Measurements from ENCODE around the gene CALD1. TPM values are rescaled to one million over a fixed set of nuclear protein-coding genes. Genes with fewer than 3 reads are reported as not detected.
A peak's percentile ranks its signal among the peaks of the same experiment; 100 is the strongest.

CALD1 gene
- polyA plus RNA-seq, 4 donors: 3.4 to 70.8 (median 45.3) TPM

DNA sequence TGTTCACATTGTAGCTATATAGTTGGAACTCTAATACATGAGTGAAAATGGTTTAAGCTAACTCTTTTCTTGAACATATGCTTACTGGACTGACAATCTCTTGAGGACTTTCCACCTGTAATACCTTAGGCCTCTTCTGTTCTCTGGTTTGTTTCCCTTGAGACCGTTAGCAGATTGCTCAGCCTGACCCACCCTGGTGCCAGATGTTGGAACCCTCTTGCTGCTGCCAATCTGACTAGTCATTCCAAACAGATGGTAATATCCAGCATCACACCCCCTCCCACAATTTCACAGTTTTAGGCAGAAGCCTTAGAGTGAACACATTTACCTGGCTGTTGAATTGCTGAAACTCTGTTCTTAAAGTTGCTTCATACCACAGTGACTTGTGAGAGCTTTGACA, 18.7 kb downstream of the CALD1 start:
- WGBS, 3 donors: 42 to 71% (median 43%) methylated on average over 1 of the region's 1 CpG
- Histone ChIP-seq H3K36me3 (ENCODE audit: control insufficient read depth in 3 of 3, insufficient read depth in 2 of 3, low read depth in 1 of 3, low read length in 3 of 3) (no peaks in the 10 kb centered on the region), H3K4me3 (ENCODE audit: low read depth in 1 of 3, low read length in 3 of 3) (no peak overlapping the region), H3K27ac (ENCODE audit: low read depth in 1 of 3, low read length in 2 of 3) (no peak overlapping the region), H3K4me1 (ENCODE audit: control insufficient read depth in 3 of 3, insufficient read depth in 2 of 3, low read depth in 1 of 3, low read length in 2 of 3) (no peaks in the 10 kb centered on the region), H3K27me3 (ENCODE audit: control insufficient read depth in 3 of 3, insufficient read depth in 3 of 3, low read length in 3 of 3) (no peaks in the 10 kb centered on the region), H3K9me3 (ENCODE audit: control insufficient read depth in 2 of 2, insufficient read depth in 1 of 2, low read depth in 1 of 2, low read length in 1 of 2) (no peaks in the 10 kb centered on the region)
- DNase-seq: no peak
- no peak for FAIRE-seq

DNA sequence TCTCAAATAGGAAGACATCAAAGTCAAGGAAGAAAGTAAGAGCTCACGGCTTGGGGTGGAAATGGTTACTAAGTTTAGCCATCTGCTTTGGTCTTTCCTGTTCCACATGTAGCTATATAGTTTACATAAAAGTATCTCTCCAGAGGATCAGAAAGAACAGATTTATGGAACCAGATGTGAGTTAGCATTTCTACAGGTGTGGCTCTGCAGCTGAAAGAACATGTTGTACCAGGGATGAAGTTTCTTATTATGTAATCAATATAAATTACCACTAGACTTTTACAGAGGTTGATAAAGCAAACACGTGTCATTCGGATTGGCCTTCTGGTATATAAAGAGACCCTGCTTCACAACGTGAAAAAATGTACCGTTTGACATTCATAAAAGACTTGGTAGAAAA, 19.9 kb downstream of the CALD1 start:
- no peaks in the 10 kb centered on the region for H3K27me3 ChIP-seq (ENCODE audit: control insufficient read depth in 3 of 3, insufficient read depth in 3 of 3, low read length in 3 of 3)
- no peaks in the 10 kb centered on the region for H3K4me1 ChIP-seq (ENCODE audit: control insufficient read depth in 3 of 3, insufficient read depth in 2 of 3, low read depth in 1 of 3, low read length in 2 of 3)
- H3K27ac ChIP-seq (ENCODE audit: low read depth in 1 of 3, low read length in 2 of 3): no peak overlapping the region
- DNase-seq (no peak), FAIRE-seq (no peak)
- WGBS, 3 donors: 48 to 57% (median 55%) methylated on average over 5 of the region's 5 CpGs
- H3K36me3 ChIP-seq (ENCODE audit: control insufficient read depth in 3 of 3, insufficient read depth in 2 of 3, low read depth in 1 of 3, low read length in 3 of 3): no peaks in the 10 kb centered on the region
- H3K9me3 ChIP-seq (ENCODE audit: control insufficient read depth in 2 of 2, insufficient read depth in 1 of 2, low read depth in 1 of 2, low read length in 1 of 2): no peaks in the 10 kb centered on the region
- H3K4me3 ChIP-seq (ENCODE audit: low read depth in 1 of 3, low read length in 3 of 3): no peak overlapping the region

DNA sequence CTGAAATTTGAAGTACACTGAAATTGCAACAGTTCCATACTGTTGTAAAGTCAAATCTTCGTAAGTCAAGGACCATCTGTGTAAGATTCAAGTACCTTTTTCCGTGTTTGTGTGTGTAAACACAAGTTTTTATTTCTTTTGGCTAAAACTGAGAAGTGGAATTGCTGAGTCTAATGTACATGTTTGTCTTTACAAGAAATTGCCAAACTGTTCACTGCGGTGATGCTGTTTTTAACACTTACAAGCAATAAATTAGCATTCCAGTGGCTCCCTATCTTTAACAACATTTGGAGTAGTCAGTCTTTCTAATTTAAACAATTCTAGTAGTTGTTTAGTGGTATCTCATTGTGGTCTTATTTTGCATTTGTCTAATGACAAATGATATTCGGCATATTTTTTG, 23.3 kb downstream of the CALD1 start:
- Histone ChIP-seq H3K4me1 (ENCODE audit: control insufficient read depth in 3 of 3, insufficient read depth in 2 of 3, low read depth in 1 of 3, low read length in 2 of 3) (no peaks in the 10 kb centered on the region), H3K9me3 (ENCODE audit: control insufficient read depth in 2 of 2, insufficient read depth in 1 of 2, low read depth in 1 of 2, low read length in 1 of 2) (peaks cover 0 to 3% of the 10 kb centered on the region in 2 donors), H3K27me3 (ENCODE audit: control insufficient read depth in 3 of 3, insufficient read depth in 3 of 3, low read length in 3 of 3) (no peaks in the 10 kb centered on the region), H3K27ac (ENCODE audit: low read depth in 1 of 3, low read length in 2 of 3) (no peak overlapping the region), H3K36me3 (ENCODE audit: control insufficient read depth in 3 of 3, insufficient read depth in 2 of 3, low read depth in 1 of 3, low read length in 3 of 3) (no peaks in the 10 kb centered on the region), H3K4me3 (ENCODE audit: low read depth in 1 of 3, low read length in 3 of 3) (no peak overlapping the region)
- WGBS, 3 donors: 83 to 91% (median 88%) methylated on average over 4 of the region's 4 CpGs
- no peak for DNase-seq
- no peak for FAIRE-seq

DNA sequence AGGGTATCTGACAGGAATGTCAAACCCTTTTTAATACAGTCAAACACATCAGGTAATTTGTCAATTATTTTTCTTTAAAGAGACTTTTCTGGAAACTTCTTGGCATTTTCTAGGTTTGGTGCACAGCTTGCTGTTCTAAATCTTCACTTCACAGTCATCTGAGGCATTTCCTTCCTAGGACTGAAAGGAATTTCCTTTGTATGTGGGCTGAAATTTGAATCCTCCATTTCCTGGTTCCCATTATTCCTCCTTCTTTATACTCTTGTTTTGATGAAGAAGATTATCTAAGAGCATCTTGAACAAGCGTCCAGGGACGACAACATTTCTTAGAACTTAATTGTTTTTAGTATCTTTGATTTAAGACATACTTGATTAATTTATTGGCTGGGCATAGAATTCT, 24.9 kb downstream of the CALD1 start:
- DNase-seq (no peak), FAIRE-seq (no peak)
- no peaks in the 10 kb centered on the region for H3K36me3 ChIP-seq (ENCODE audit: control insufficient read depth in 3 of 3, insufficient read depth in 2 of 3, low read depth in 1 of 3, low read length in 3 of 3)
- H3K27ac ChIP-seq (ENCODE audit: low read depth in 1 of 3, low read length in 2 of 3): no peak overlapping the region
- H3K27me3 ChIP-seq (ENCODE audit: control insufficient read depth in 3 of 3, insufficient read depth in 3 of 3, low read length in 3 of 3): no peaks in the 10 kb centered on the region
- no peaks in the 10 kb centered on the region for H3K4me1 ChIP-seq (ENCODE audit: control insufficient read depth in 3 of 3, insufficient read depth in 2 of 3, low read depth in 1 of 3, low read length in 2 of 3)
- peaks cover 0 to 3% of the 10 kb centered on the region in 2 donors for H3K9me3 ChIP-seq (ENCODE audit: control insufficient read depth in 2 of 2, insufficient read depth in 1 of 2, low read depth in 1 of 2, low read length in 1 of 2)
- WGBS, 3 donors: 66 to 70% (median 68%) methylated on average over 2 of the region's 2 CpGs
- no peak overlapping the region for H3K4me3 ChIP-seq (ENCODE audit: low read depth in 1 of 3, low read length in 3 of 3)

DNA sequence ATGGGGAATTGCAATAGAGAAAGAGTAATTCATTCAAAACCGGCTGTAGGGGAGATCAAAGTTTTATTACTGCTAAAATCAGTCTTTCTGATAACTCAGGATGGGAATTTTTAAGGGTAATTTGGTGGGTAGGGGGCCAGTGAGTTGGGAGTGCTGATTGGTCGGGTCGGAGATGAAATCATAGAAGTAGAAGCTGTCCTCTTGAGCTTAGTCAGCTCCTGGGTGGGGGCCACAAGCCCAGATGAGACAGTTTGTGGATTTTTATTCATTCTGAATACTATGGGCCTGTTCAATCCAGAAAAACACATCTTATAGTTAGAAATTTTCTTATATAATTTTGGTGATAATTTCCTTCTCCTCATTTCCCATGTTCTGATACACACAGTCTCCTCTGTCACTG, 25.4 kb downstream of the CALD1 start:
- Histone ChIP-seq H3K4me1 (ENCODE audit: control insufficient read depth in 3 of 3, insufficient read depth in 2 of 3, low read depth in 1 of 3, low read length in 2 of 3) (no peaks in the 10 kb centered on the region), H3K36me3 (ENCODE audit: control insufficient read depth in 3 of 3, insufficient read depth in 2 of 3, low read depth in 1 of 3, low read length in 3 of 3) (no peaks in the 10 kb centered on the region), H3K27ac (ENCODE audit: low read depth in 1 of 3, low read length in 2 of 3) (no peak overlapping the region), H3K4me3 (ENCODE audit: low read depth in 1 of 3, low read length in 3 of 3) (no peak overlapping the region), H3K9me3 (ENCODE audit: control insufficient read depth in 2 of 2, insufficient read depth in 1 of 2, low read depth in 1 of 2, low read length in 1 of 2) (peaks cover 0 to 3% of the 10 kb centered on the region in 2 donors), H3K27me3 (ENCODE audit: control insufficient read depth in 3 of 3, insufficient read depth in 3 of 3, low read length in 3 of 3) (no peaks in the 10 kb centered on the region)
- DNase-seq (no peak), FAIRE-seq (no peak)
- WGBS, 3 donors: 71 to 83% (median 73%) methylated on average over 3 of the region's 3 CpGs

DNA sequence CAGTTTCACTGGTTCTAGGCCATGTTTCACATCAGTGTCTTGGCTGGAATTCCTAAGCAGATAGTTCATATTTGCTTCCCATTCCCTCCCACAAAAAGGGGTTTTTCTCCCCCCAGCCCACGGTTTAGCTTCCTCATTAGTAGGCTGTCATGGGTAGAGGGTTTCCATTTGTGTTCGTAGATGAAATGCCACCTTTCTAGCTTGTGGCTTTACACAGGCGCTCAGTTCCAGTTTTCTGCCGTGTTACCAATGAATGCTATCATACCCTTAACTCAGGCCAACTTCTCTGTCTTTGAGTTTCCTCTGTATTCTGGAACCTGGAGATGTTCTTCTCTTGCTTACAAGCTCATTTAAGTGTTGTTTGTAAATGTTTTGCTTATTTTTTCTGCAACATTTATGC, 26.8 kb downstream of the CALD1 start:
- no peak for DNase-seq
- FAIRE-seq: no peak
- Histone ChIP-seq H3K4me3 (ENCODE audit: low read depth in 1 of 3, low read length in 3 of 3) (no peak overlapping the region), H3K4me1 (ENCODE audit: control insufficient read depth in 3 of 3, insufficient read depth in 2 of 3, low read depth in 1 of 3, low read length in 2 of 3) (peaks cover 0 to 3% (median 0%) of the 10 kb centered on the region in 3 donors), H3K36me3 (ENCODE audit: control insufficient read depth in 3 of 3, insufficient read depth in 2 of 3, low read depth in 1 of 3, low read length in 3 of 3) (no peaks in the 10 kb centered on the region), H3K27me3 (ENCODE audit: control insufficient read depth in 3 of 3, insufficient read depth in 3 of 3, low read length in 3 of 3) (no peaks in the 10 kb centered on the region), H3K27ac (ENCODE audit: low read depth in 1 of 3, low read length in 2 of 3) (peak overlapping the region in 1 of 3 donors; percentile 4), H3K9me3 (ENCODE audit: control insufficient read depth in 2 of 2, insufficient read depth in 1 of 2, low read depth in 1 of 2, low read length in 1 of 2) (peaks cover 0 to 3% of the 10 kb centered on the region in 2 donors)
- WGBS, 3 donors: 89 to 92% (median 91%) methylated on average over 4 of the region's 4 CpGs

DNA sequence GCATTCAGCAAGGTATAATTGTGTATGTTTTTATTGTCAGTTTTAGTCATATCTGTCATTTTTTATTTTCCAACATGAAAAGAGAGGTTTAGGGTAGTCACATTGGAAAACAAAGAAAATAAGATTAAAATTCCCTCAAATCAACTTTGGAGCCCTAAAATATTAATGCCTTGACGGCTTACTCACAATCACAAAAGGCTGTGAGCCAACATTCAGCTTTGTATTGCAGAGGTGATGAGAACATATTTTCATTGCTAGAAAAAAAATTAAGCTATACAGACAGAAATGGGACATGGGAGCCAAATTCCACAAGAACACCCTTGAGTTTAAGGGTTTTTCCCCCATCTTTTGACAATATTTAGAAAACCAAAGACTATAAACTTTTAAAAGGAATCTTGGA, 30.2 kb downstream of the CALD1 start:
- 76 to 86% (median 80%) methylated on average over 1 of the region's 1 CpG for whole genome bisulfite sequencing, 3 donors
- peaks cover 0 to 3% of the 10 kb centered on the region in 2 donors for H3K9me3 ChIP-seq (ENCODE audit: control insufficient read depth in 2 of 2, insufficient read depth in 1 of 2, low read depth in 1 of 2, low read length in 1 of 2)
- no peak overlapping the region for H3K4me3 ChIP-seq (ENCODE audit: low read depth in 1 of 3, low read length in 3 of 3)
- no peaks in the 10 kb centered on the region for H3K36me3 ChIP-seq (ENCODE audit: control insufficient read depth in 3 of 3, insufficient read depth in 2 of 3, low read depth in 1 of 3, low read length in 3 of 3)
- DNase-seq (no peak), FAIRE-seq (no peak)
- H3K4me1 ChIP-seq (ENCODE audit: control insufficient read depth in 3 of 3, insufficient read depth in 2 of 3, low read depth in 1 of 3, low read length in 2 of 3): peaks cover 0 to 12% (median 5%) of the 10 kb centered on the region in 3 donors
- no peak overlapping the region for H3K27ac ChIP-seq (ENCODE audit: low read depth in 1 of 3, low read length in 2 of 3)
- H3K27me3 ChIP-seq (ENCODE audit: control insufficient read depth in 3 of 3, insufficient read depth in 3 of 3, low read length in 3 of 3): no peaks in the 10 kb centered on the region

DNA sequence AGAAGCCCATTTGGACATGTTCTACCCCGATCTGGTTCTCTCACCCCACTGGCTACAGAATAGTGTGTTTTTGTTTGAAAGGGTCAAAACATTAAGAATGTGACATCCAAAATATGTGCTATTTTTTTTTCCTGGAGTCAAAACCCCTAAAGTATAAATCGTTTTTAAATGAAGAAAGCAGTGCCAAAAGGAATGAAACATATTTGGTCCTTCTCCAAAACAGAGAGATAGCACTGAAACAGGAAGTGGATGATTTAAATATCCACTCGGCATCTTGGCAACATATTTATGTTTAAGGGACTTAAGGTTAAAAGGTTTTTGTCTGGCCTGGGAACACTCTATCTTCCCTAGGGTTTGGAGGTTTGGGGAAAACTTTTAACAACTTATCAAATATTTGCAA, 32.3 kb downstream of the CALD1 start:
- FAIRE-seq: no peak
- WGBS, 3 donors: 34 to 42% (median 40%) methylated on average over 3 of the region's 3 CpGs
- H3K9me3 ChIP-seq (ENCODE audit: control insufficient read depth in 2 of 2, insufficient read depth in 1 of 2, low read depth in 1 of 2, low read length in 1 of 2): no peaks in the 10 kb centered on the region
- H3K4me1 ChIP-seq (ENCODE audit: control insufficient read depth in 3 of 3, insufficient read depth in 2 of 3, low read depth in 1 of 3, low read length in 2 of 3): peaks cover 0 to 12% (median 5%) of the 10 kb centered on the region in 3 donors
- H3K27ac ChIP-seq (ENCODE audit: low read depth in 1 of 3, low read length in 2 of 3): no peak overlapping the region
- no peaks in the 10 kb centered on the region for H3K36me3 ChIP-seq (ENCODE audit: control insufficient read depth in 3 of 3, insufficient read depth in 2 of 3, low read depth in 1 of 3, low read length in 3 of 3)
- no peak overlapping the region for H3K4me3 ChIP-seq (ENCODE audit: low read depth in 1 of 3, low read length in 3 of 3)
- no peak for DNase-seq
- H3K27me3 ChIP-seq (ENCODE audit: control insufficient read depth in 3 of 3, insufficient read depth in 3 of 3, low read length in 3 of 3): no peaks in the 10 kb centered on the region

DNA sequence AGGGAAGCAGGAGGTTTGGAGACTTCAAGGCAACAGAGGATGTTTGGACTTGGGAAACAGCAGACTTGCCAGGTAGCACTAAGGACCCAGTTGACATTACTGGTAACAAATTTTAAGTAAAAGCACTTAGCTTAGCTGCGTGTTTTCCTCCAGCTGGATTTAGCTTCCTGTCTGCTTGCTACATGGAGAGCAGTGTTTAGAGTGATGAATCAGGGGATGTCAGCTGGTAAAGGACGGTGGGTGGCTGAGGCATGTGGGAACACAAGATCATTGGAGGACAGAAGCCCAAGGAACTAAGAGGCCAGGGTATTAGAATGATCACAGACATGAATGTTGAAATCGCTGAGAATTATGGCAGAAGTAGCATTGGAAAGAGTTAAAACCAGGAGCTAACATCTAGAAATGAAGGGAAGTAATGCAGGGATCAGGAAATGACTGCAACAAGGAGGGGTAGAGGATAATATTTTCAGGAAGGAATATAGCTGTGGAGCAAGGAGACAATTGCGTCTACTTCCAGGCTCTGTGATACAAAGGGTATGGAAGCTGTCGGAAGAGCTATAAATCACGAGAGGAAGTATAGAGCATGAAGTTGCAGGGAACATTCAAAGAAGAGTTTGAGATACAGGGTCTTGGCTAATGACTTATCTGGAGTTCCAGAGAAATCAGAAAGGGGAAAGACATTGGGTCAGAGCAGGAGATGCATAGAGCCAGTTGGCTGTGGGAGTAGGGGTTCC, 34.4 kb downstream of the CALD1 start:
- 59 to 82% (median 75%) methylated on average over 6 of the region's 6 CpGs for WGBS, 3 donors
- Histone ChIP-seq H3K36me3 (ENCODE audit: control insufficient read depth in 3 of 3, insufficient read depth in 2 of 3, low read depth in 1 of 3, low read length in 3 of 3) (no peaks in the 10 kb centered on the region), H3K27me3 (ENCODE audit: control insufficient read depth in 3 of 3, insufficient read depth in 3 of 3, low read length in 3 of 3) (no peaks in the 10 kb centered on the region), H3K4me3 (ENCODE audit: low read depth in 1 of 3, low read length in 3 of 3) (no peak overlapping the region), H3K27ac (ENCODE audit: low read depth in 1 of 3, low read length in 2 of 3) (peak overlapping the region; percentile 16 to 52 (median 18)), H3K4me1 (ENCODE audit: control insufficient read depth in 3 of 3, insufficient read depth in 2 of 3, low read depth in 1 of 3, low read length in 2 of 3) (peaks cover 0 to 12% (median 5%) of the 10 kb centered on the region in 3 donors), H3K9me3 (ENCODE audit: control insufficient read depth in 2 of 2, insufficient read depth in 1 of 2, low read depth in 1 of 2, low read length in 1 of 2) (no peaks in the 10 kb centered on the region)
- DNase-seq: peak in 1 of 2 donors; percentile 18
- no peak for FAIRE-seq

Measured in small intestine (tissue), 7 donors.